Mucosa of rectum (tissue), 2 donors: ENCODE data around the gene CCDC194.

Source experiments
- H3K27ac ChIP-seq, 2 donors: one replicate each; pipeline ENCODE4 v1.7.0; 2013; ENCODE audit warnings: inconsistent platforms in 2 of 2, low read depth in 2 of 2, low read length in 2 of 2
- H3K27me3 ChIP-seq, 2 donors: one replicate each; pipeline ENCODE4 v1.7.0; 2013; ENCODE audit warnings: low read length in 2 of 2; ENCODE audit not compliant: control insufficient read depth in 2 of 2, insufficient read depth in 2 of 2
- H3K36me3 ChIP-seq, 2 donors: one replicate each; pipeline ENCODE4 v1.7.0; 2013; ENCODE audit warnings: low read length in 2 of 2; ENCODE audit not compliant: control insufficient read depth in 2 of 2, insufficient read depth in 2 of 2
- H3K4me1 ChIP-seq, 2 donors: one replicate each; pipeline ENCODE4 v1.7.0; 2013; ENCODE audit warnings: low read length in 2 of 2, mild to moderate bottlenecking in 1 of 2; ENCODE audit not compliant: control insufficient read depth in 2 of 2, insufficient read depth in 2 of 2
- H3K4me3 ChIP-seq, 2 donors: one replicate each; pipeline ENCODE4 v1.7.0; 2013; ENCODE audit warnings: low read length in 2 of 2
- H3K9ac ChIP-seq, 2 donors: one replicate each; pipeline ENCODE4 v1.7.0; 2013; ENCODE audit warnings: low read length in 2 of 2, low read depth in 1 of 2, mild to moderate bottlenecking in 1 of 2
- H3K9me3 ChIP-seq, 2 donors: one replicate each; pipeline ENCODE4 v1.7.0; 2013; ENCODE audit warnings: low read length in 2 of 2; ENCODE audit not compliant: control insufficient read depth in 2 of 2
- donor health status: healthy.
- donor health status: Normal muscosa, but diverticular disease.

CCDC194 gene, protein sequence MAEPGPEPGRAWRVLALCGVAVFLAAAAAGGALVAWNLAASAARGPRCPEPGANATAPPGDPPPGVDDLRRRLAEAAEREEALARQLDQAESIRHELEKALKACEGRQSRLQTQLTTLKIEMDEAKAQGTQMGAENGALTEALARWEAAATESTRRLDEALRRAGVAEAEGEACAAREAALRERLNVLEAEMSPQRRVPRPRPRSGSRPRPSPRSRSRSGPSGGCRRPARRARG

DNA sequence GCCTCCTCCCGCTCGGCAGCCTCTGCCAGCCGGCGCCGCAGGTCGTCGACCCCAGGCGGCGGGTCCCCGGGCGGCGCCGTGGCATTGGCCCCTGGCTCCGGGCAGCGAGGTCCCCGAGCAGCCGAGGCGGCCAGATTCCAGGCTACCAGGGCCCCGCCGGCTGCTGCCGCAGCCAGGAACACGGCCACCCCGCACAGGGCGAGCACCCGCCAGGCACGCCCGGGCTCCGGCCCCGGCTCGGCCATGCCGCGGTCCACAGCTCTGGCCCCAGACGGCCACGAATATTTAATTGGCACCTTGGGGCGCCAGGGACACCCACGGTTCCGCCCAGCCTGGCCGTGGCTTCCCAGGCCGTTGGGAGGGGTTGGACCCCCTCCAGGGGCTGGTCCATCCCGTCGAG is at the start of gene CCDC194:
Gene CCDC194, minus strand, starts transcription at position 283 of the 400 bp plus-strand sequence. Its CDS starts 38 bp downstream, at position 245.
- Histone ChIP-seq H3K36me3 (no peaks in the 10 kb centered on the region), H3K9ac (no peak within 1 kb of the TSS), H3K4me1 (peaks cover 11 to 13% of the 10 kb centered on the region in 2 donors), H3K9me3 (no peaks in the 10 kb centered on the region), H3K4me3 (no peak within 1 kb of the TSS), H3K27ac (no peak within 1 kb of the TSS), H3K27me3 (peaks cover 7 to 9% of the 10 kb centered on the region in 2 donors)

- no peaks in the 10 kb centered on the region for H3K4me1 ChIP-seq
- no peak overlapping the region for H3K4me3 ChIP-seq
- no peak overlapping the region for H3K9ac ChIP-seq
- no peaks in the 10 kb centered on the region for H3K9me3 ChIP-seq
- H3K27ac ChIP-seq = no peak overlapping the region
- H3K27me3 ChIP-seq = peaks cover 0 to under 1% of the 10 kb centered on the region in 2 donors
- H3K36me3 ChIP-seq = no peaks in the 10 kb centered on the region
These were observed 47.4 kb upstream of the CCDC194 start for GRCh38 chr19:17441241-17442021.

DNA sequence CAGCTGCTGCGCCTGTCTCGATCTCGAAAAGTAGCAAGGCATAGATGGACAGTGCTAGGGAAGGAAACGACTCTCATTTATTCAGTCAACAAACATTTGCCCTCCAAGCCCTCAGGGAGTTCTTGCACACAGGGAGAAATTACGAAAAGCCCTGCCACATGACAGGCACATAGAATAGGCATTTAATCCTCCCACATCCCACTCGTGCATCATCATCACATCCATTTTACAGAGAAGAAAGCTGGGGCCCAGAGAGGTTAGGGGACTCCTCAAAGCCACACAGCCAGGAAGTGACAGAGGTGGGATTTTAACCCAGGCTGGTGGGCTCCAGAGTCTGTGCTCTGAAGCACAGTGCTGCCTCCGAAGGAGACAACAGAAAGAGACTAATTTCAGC is 42.9 kb upstream of the CCDC194 start:
- no peaks in the 10 kb centered on the region for H3K27me3 ChIP-seq
- H3K27ac ChIP-seq = no peak overlapping the region
- no peak overlapping the region for H3K9ac ChIP-seq
- no peaks in the 10 kb centered on the region for H3K36me3 ChIP-seq
- no peaks in the 10 kb centered on the region for H3K4me1 ChIP-seq
- no peaks in the 10 kb centered on the region for H3K9me3 ChIP-seq
- H3K4me3 ChIP-seq = no peak overlapping the region

DNA sequence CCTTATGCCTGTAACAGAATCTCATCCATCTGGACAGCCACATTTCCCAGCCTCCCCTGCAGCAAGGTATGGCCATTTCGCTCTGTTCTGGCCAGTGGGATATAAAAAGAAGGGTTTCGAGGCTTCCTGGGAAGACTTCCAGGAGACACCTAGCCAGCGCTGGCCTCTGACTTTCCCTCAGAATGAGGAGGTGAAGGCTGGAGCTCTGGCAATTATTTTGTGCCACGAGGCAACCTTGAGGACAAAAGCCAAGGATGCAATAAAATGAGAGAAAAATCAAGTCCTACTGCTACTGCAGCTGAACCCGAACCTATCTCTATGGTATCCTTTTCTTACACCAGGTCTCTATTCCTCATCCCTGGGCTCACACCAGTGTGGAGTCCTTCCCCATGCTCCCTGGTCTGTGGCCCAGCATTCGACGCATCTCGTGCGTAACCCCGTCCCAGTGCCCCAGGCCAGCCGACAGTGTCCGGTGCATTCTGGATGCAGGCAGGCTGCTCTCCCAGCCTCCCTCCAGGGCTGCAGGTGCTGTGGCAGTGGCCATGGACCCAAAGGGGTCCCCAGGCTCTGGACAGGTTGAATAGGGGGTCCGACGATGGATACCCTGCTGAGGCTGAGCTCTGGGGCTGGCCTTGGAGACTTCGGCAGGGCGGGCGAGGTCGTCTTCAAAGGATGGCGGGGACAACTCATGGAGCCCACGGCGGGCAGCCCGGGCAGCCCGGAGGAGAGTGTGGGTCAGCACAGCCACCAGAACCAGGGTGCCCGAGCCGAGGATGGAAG is 42.3 kb upstream of the CCDC194 start:
- Histone ChIP-seq H3K27ac (no peak overlapping the region), H3K4me1 (no peaks in the 10 kb centered on the region), H3K36me3 (no peaks in the 10 kb centered on the region), H3K4me3 (no peak overlapping the region), H3K27me3 (no peaks in the 10 kb centered on the region), H3K9ac (no peak overlapping the region), H3K9me3 (no peaks in the 10 kb centered on the region)

GRCh38 chr19:17435218-17435617 is 41.2 kb upstream of the CCDC194 start:
- Histone ChIP-seq H3K9ac (no peak overlapping the region), H3K4me1 (no peaks in the 10 kb centered on the region), H3K4me3 (no peak overlapping the region), H3K27ac (no peak overlapping the region), H3K9me3 (no peaks in the 10 kb centered on the region), H3K36me3 (no peaks in the 10 kb centered on the region), H3K27me3 (no peaks in the 10 kb centered on the region)

DNA sequence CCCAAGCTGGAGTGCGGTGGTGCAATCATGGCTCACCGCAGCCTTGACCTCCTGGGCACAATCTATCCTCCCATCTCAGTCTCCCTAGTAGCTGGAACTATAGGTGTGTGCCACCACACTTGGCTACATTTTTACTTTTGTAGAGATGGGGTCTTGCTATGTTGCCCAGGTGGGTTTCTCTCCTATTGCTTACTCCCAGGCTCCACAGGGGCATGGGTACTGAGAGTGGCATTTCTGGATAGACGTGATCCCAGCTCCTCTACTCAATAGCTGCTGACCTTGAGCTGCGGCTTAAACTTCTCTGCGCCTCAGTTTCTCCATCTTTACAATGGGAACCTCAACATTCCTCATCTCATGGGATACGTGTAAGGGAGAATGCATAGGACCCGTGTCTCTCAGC is 37.4 kb upstream of the CCDC194 start:
- Histone ChIP-seq H3K27me3 (no peaks in the 10 kb centered on the region), H3K36me3 (no peaks in the 10 kb centered on the region), H3K9me3 (no peaks in the 10 kb centered on the region), H3K4me1 (no peaks in the 10 kb centered on the region), H3K27ac (no peak overlapping the region), H3K9ac (no peak overlapping the region), H3K4me3 (no peak overlapping the region)

DNA sequence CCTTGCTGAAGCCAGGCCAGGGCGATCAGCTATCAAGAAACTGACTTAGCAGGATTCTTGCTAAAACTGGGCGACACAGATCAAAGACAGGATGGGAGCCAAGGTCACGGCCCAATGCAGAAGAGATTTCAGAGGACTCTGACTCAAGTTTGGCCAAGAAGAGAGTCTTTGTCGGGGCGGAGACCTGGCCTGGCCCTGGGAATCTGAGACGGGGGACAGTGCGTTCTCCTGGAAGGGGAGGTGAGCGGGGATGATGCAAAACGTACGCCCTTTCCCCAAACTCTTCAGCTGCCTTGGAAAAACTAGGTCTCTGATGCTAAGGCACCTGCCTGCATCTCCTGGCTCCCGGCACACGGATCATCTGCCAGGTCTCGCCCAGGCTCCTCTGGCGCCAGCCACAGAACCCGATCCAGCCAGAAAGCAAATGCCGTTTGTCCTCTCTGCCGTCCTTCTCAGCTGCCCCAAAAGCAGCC is 35.7 kb upstream of the CCDC194 start:
- Histone ChIP-seq H3K27ac (no peak overlapping the region), H3K36me3 (no peaks in the 10 kb centered on the region), H3K9ac (no peak overlapping the region), H3K4me1 (no peaks in the 10 kb centered on the region), H3K27me3 (no peaks in the 10 kb centered on the region), H3K9me3 (no peaks in the 10 kb centered on the region), H3K4me3 (no peak overlapping the region)

DNA sequence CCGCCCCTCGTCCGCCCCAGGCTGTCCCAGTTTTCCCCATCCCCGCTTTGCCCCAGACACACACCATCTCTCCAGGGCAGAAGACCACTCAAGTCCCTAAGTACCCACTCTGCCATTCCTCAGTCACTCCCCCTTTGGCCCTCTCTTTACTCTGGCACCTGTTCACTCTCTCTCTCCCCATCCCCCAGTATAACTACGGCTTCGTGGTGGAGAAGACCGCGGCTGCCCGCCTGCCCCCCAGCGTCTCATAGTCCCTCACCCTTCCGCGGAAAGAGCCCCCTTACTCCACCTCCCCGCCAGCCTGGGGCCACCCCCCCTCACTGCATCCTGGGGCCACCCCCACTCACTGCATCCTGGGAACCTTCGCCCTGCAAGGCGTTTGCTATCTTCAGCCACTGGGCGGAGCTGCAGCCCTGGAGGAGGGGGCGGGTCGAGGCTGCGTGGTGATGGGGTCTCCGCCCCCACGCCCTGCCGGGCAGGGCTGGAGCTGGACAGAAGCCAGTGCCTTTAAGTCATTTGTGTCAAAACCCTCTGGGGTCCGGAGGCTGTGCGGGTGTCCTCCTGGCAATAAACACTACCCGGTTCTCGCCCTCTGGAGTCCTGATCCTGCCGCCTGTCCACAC is 30.9 kb upstream of the CCDC194 start:
- H3K4me1 ChIP-seq = peaks cover 0 to 2% of the 10 kb centered on the region in 2 donors
- no peaks in the 10 kb centered on the region for H3K27me3 ChIP-seq
- peaks cover 0 to 4% of the 10 kb centered on the region in 2 donors for H3K36me3 ChIP-seq
- no peak overlapping the region for H3K27ac ChIP-seq
- no peaks in the 10 kb centered on the region for H3K9me3 ChIP-seq
- H3K4me3 ChIP-seq = no peak overlapping the region
- no peak overlapping the region for H3K9ac ChIP-seq

GRCh38 chr19:17423429-17424208 is 29.6 kb upstream of the CCDC194 start:
- no peak overlapping the region for H3K4me3 ChIP-seq

More at GRCh38 chr19:17423429-17424208, 29.6 kb upstream of the CCDC194 start:
- no peak overlapping the region for H3K27ac ChIP-seq
- H3K4me1 ChIP-seq = peaks cover 3 to 10% of the 10 kb centered on the region in 2 donors
- no peak overlapping the region for H3K9ac ChIP-seq
- peaks cover 0 to 4% of the 10 kb centered on the region in 2 donors for H3K36me3 ChIP-seq
- no peaks in the 10 kb centered on the region for H3K9me3 ChIP-seq
- H3K27me3 ChIP-seq = no peaks in the 10 kb centered on the region
